HG02623 (cell line): ENCODE data around the gene NTSR1.

Experiments used
- ATAC-seq: cut with Tn5 transposase; IDR thresholded peaks from one replicate; pipeline ENCODE4 v1.9.1; 2021; ENCODE audit warnings: moderate library complexity; ENCODE audit not compliant: unreplicated experiment

Gene NTSR1

DNA sequence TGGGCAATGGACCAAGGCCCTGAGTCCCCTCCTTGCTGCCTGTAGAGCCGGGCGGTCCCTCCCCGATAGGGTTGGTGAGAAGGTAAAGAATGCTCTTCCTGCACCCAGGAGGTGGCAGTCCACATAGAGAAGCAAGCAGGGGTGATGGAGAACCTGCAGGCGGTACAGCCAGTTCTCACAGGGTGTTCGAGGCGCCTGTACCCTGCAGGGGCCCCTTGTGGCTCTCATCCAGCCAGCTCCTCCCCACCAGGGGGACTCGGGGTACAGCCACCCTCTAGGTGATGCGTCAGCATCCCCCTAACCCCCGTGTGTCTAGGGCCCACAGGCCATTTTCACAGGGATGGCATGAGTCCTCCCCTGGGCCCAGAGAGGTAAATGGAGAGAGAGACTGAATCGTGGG lies 103.1 kb downstream of the NTSR1 start:
- ATAC-seq = no peak
